Peyer's patch (tissue), 4 donors: ENCODE measurements around the gene SLC25A6.

Experiments
- POLR2A ChIP-seq, 2 donors: fragments of 450-650 bp; IDR thresholded peaks; one replicate each; pipeline ENCODE4 v1.5.1; 2017; ENCODE audit warnings: antibody characterized with exemption in 2 of 2, mild to moderate bottlenecking in 2 of 2, moderate library complexity in 2 of 2
- TF ChIP-seq, protein P1 (sequence below), 6 experiments: fragments of 450-650 bp in 4 of 6; fragments of 200-600 bp in 2 of 6; sonication (generic) in 1 of 6; IDR thresholded peaks; one replicate each; pipeline ENCODE4 v1.5.1; 2017 to 2019; ENCODE audit warnings: antibody characterized with exemption in 6 of 6, mild to moderate bottlenecking in 3 of 6, moderate library complexity in 1 of 6

DNA sequence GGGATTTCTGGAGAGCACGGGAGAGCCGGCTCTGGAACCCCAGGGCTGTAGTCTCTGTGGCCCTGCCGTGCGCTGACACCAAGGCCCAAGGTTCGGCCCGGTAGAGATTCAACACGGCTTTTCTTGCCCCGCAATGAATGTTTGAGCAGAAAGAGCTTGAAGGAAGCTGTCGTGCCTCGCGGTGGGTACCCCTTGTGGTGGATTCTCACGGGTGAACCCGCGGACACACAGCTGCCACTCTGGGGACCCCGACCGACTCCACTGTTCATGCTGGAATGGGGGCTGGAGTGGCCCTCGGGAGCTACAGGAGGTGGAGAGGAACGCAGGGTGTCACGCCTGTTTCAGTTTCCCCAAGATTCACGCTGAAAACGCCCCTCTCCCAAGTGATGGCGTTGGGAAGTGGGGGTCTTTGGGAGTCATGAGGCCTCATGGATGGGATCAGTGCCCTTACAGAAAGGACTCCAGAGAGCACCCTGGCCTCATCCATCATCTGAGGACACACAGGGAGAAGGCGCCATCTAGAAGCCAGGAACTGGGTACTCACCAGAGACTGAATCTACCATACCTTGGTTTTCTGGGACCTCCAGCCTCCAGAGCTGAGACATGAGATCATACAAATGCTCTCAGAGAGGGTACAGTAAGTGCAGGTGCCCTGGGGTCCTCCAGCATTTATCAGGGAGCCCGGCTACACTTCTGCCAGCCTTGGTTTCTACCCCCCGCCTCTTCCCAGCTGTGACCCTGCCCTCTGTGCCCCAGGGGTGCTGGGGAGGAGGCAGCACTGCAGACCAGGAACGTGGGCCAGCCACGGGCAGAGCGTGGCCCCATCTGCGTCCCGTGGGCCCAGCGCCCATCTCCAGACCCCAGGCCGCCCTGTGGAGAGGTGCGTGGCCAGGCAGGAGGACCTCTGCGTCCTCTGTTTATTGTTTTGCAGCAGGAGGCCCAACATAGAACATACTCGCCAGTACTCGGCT is 6.4 kb downstream of the SLC25A6 start:
- TF ChIP-seq, protein P1, sequence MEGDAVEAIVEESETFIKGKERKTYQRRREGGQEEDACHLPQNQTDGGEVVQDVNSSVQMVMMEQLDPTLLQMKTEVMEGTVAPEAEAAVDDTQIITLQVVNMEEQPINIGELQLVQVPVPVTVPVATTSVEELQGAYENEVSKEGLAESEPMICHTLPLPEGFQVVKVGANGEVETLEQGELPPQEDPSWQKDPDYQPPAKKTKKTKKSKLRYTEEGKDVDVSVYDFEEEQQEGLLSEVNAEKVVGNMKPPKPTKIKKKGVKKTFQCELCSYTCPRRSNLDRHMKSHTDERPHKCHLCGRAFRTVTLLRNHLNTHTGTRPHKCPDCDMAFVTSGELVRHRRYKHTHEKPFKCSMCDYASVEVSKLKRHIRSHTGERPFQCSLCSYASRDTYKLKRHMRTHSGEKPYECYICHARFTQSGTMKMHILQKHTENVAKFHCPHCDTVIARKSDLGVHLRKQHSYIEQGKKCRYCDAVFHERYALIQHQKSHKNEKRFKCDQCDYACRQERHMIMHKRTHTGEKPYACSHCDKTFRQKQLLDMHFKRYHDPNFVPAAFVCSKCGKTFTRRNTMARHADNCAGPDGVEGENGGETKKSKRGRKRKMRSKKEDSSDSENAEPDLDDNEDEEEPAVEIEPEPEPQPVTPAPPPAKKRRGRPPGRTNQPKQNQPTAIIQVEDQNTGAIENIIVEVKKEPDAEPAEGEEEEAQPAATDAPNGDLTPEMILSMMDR (IDR thresholded peaks at IDR 0.05): no peak
- no peak for TF ChIP-seq POLR2A (IDR thresholded peaks at IDR 0.05)
